HEK293 (cell line): ENCODE data around the gene ACAN.
A peak's percentile ranks its signal among the peaks of the same experiment; 100 is the strongest.

Experiments
- CTCF ChIA-PET: fragments of 350-600 bp; formaldehyde crosslinking; extraction: SDS; loops from one replicate; lab custom pipeline; 2021; ENCODE audit warnings: antibody characterized with exemption; lab: Yijun Ruan, JAX
- POLR2A ChIA-PET: fragments of 300-600 bp; formaldehyde crosslinking; extraction: SDS; loops from one replicate; lab custom pipeline; 2020; ENCODE audit warnings: antibody characterized with exemption, inconsistent platforms; lab: Yijun Ruan, JAX
- H3K27ac ChIP-seq: fragments of 200-500 bp; sonication (Bioruptor generic); 2 replicates; pipeline ENCODE4 v1.5.1; 2014; ENCODE audit warnings: low read depth, low read length, control low read depth, inconsistent platforms; ENCODE audit errors: extremely low read depth
- H3K36me3 ChIP-seq, 2 experiments: fragments of 200-500 bp in 1 of 2; sonication (Bioruptor generic) in 1 of 2; 1 replicate in 1 of 2; 2 replicates in 1 of 2; pipeline ENCODE4 v1.5.1; 2014 to 2017; ENCODE audit warnings: inconsistent platforms in 2 of 2, low read length in 2 of 2; ENCODE audit not compliant: control insufficient read depth in 2 of 2, insufficient read depth in 1 of 2
- H3K4me1 ChIP-seq: fragments of 200-500 bp; sonication (Bioruptor generic); 2 replicates; pipeline ENCODE4 v1.5.1; 2014; ENCODE audit warnings: mild to moderate bottlenecking, low read length, inconsistent platforms; ENCODE audit not compliant: control insufficient read depth, insufficient read depth
- H3K4me3 ChIP-seq: 2 replicates; pipeline ENCODE4 v1.5.1; 2011; ENCODE audit warnings: low read depth, mild to moderate bottlenecking, control low read depth, low read length, moderate library complexity
- H3K9me3 ChIP-seq: fragments of 200-500 bp; sonication (Bioruptor generic); 2 replicates; pipeline ENCODE4 v1.5.1; 2014; ENCODE audit warnings: low read depth, low read length, inconsistent platforms; ENCODE audit not compliant: control insufficient read depth, insufficient read depth
- KLF1 ChIP-seq: fragments of 450-650 bp; formaldehyde crosslinking; IDR thresholded peaks from 2 replicates; pipeline ENCODE4 v1.5.1; 2016; ENCODE audit warnings: missing biosample characterization, missing genetic modification characterization
- MYNN ChIP-seq: fragments of 450-650 bp; formaldehyde crosslinking; IDR thresholded peaks from 2 replicates; pipeline ENCODE4 v1.5.1; 2016; ENCODE audit warnings: missing biosample characterization, missing genetic modification characterization, borderline replicate concordance
- ZFP41 ChIP-seq: fragments of 450-650 bp; formaldehyde crosslinking; IDR thresholded peaks from 2 replicates; pipeline ENCODE4 v1.5.1; 2016; ENCODE audit warnings: missing biosample characterization, missing genetic modification characterization, borderline replicate concordance
- ZIC2 ChIP-seq: fragments of 450-650 bp; formaldehyde crosslinking; IDR thresholded peaks from 2 replicates; pipeline ENCODE4 v1.5.1; 2016; ENCODE audit warnings: missing biosample characterization, missing genetic modification characterization
- ZNF221 ChIP-seq: fragments of 450-650 bp; formaldehyde crosslinking; IDR thresholded peaks from 2 replicates; pipeline ENCODE4 v1.5.1; 2017; ENCODE audit warnings: missing biosample characterization, missing genetic modification characterization, borderline replicate concordance
- ZNF530 ChIP-seq: fragments of 450-650 bp; formaldehyde crosslinking; IDR thresholded peaks from 2 replicates; pipeline ENCODE4 v1.5.1; 2016; ENCODE audit warnings: low read depth, missing biosample characterization, missing genetic modification characterization
- ZNF664 ChIP-seq: fragments of 450-650 bp; formaldehyde crosslinking; IDR thresholded peaks from 2 replicates; pipeline ENCODE4 v1.5.1; 2016; ENCODE audit warnings: missing biosample characterization, missing genetic modification characterization
- ZNF830 ChIP-seq: fragments of 450-650 bp; IDR thresholded peaks from 2 replicates; pipeline ENCODE4 v1.5.0; 2018; ENCODE audit warnings: missing biosample characterization, missing genetic modification characterization, low read depth, mild to moderate bottlenecking, moderate library complexity
- TF ChIP-seq, protein P1 (sequence below): fragments of 450-650 bp; IDR thresholded peaks from 2 replicates; pipeline ENCODE4 v1.5.1; 2018; ENCODE audit warnings: missing biosample characterization, missing genetic modification characterization
- TF ChIP-seq, protein P2 (sequence below): fragments of 450-650 bp; formaldehyde crosslinking; IDR thresholded peaks from 2 replicates; pipeline ENCODE4 v1.5.1; 2016; ENCODE audit warnings: missing biosample characterization, missing genetic modification characterization
- TF ChIP-seq, protein P3 (sequence below): fragments of 450-650 bp; formaldehyde crosslinking; IDR thresholded peaks from 2 replicates; pipeline ENCODE4 v1.5.1; 2016; ENCODE audit warnings: missing biosample characterization, missing genetic modification characterization
- TF ChIP-seq, protein P4 (sequence below): fragments of 450-650 bp; formaldehyde crosslinking; IDR thresholded peaks from 2 replicates; pipeline ENCODE4 v1.5.1; 2016; ENCODE audit warnings: missing biosample characterization, missing genetic modification characterization
- TF ChIP-seq, protein P5 (sequence below): fragments of 450-650 bp; formaldehyde crosslinking; IDR thresholded peaks from 2 replicates; pipeline ENCODE4 v1.5.1; 2016; ENCODE audit warnings: missing biosample characterization, missing genetic modification characterization
- TF ChIP-seq, protein P6 (sequence below): fragments of 450-650 bp; formaldehyde crosslinking; IDR thresholded peaks from 2 replicates; pipeline ENCODE4 v1.5.1; 2016; ENCODE audit warnings: missing biosample characterization, missing genetic modification characterization
- TF ChIP-seq, protein P7 (sequence below): fragments of 450-650 bp; formaldehyde crosslinking; IDR thresholded peaks from 2 replicates; pipeline ENCODE4 v1.5.1; 2016; ENCODE audit warnings: missing biosample characterization, missing genetic modification characterization

Gene ACAN

DNA sequence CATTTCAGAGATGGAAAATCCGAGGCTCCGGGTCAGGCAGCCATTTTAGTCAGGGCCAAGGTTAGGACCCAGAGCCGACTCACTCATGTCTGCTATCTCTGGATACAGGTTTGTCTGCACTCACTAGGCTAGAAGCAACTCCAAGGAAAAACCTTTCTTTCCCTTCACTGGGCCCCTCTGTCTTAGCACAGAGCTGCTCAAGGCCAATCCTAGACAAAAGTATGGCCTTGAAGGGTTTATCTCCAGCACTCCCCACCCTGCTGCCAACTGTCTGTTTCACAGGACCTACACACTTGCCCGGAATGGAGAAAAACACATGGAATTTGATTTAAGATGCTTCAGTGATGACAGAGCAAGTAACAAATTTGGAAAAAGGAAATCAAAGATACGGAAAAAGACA, 25.6 kb downstream of the ACAN start:
- POLR2A ChIA-PET: no interaction called here
- Histone ChIP-seq H3K27ac (no peak overlapping the region), H3K9me3 (no peaks in the 10 kb centered on the region), H3K36me3 (no peaks in the 10 kb centered on the region), H3K4me3 (no peak overlapping the region), H3K4me1 (no peaks in the 10 kb centered on the region)
- TF ChIP-seq, protein P1, sequence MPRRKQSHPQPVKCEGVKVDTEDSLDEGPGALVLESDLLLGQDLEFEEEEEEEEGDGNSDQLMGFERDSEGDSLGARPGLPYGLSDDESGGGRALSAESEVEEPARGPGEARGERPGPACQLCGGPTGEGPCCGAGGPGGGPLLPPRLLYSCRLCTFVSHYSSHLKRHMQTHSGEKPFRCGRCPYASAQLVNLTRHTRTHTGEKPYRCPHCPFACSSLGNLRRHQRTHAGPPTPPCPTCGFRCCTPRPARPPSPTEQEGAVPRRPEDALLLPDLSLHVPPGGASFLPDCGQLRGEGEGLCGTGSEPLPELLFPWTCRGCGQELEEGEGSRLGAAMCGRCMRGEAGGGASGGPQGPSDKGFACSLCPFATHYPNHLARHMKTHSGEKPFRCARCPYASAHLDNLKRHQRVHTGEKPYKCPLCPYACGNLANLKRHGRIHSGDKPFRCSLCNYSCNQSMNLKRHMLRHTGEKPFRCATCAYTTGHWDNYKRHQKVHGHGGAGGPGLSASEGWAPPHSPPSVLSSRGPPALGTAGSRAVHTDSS (tag by site-specific recombination): no peak
- no peak for TF ChIP-seq ZNF830 (tag by site-specific recombination)
- TF ChIP-seq, protein P2, sequence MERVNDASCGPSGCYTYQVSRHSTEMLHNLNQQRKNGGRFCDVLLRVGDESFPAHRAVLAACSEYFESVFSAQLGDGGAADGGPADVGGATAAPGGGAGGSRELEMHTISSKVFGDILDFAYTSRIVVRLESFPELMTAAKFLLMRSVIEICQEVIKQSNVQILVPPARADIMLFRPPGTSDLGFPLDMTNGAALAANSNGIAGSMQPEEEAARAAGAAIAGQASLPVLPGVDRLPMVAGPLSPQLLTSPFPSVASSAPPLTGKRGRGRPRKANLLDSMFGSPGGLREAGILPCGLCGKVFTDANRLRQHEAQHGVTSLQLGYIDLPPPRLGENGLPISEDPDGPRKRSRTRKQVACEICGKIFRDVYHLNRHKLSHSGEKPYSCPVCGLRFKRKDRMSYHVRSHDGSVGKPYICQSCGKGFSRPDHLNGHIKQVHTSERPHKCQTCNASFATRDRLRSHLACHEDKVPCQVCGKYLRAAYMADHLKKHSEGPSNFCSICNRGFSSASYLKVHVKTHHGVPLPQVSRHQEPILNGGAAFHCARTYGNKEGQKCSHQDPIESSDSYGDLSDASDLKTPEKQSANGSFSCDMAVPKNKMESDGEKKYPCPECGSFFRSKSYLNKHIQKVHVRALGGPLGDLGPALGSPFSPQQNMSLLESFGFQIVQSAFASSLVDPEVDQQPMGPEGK (tag by site-specific recombination): no peak
- TF ChIP-seq, protein P3, sequence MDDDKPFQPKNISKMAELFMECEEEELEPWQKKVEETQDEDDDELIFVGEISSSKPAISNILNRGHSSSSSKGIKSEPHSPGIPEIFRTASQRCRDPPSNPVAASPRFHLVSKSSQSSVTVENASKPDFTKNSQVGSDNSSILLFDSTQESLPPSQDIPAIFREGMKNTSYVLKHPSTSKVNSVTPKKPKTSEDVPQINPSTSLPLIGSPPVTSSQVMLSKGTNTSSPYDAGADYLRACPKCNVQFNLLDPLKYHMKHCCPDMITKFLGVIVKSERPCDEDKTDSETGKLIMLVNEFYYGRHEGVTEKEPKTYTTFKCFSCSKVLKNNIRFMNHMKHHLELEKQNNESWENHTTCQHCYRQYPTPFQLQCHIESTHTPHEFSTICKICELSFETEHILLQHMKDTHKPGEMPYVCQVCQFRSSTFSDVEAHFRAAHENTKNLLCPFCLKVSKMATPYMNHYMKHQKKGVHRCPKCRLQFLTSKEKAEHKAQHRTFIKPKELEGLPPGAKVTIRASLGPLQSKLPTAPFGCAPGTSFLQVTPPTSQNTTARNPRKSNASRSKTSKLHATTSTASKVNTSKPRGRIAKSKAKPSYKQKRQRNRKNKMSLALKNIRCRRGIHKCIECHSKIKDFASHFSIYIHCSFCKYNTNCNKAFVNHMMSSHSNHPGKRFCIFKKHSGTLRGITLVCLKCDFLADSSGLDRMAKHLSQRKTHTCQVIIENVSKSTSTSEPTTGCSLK (tag by site-specific recombination): no peak
- TF ChIP-seq ZIC2 (tag by site-specific recombination): no peak
- CTCF ChIA-PET: interaction anchor here (0.6 to 0.7 kb wide), 2 partner anchors 263 to 1001 kb away, joined by 3 to 5 read pairs; no protein-coding TSS in a partner anchor

- H3K4me1 ChIP-seq: no peaks in the 10 kb centered on the region
- peak; percentile 70 for TF ChIP-seq ZNF664
- TF ChIP-seq, protein P4, sequence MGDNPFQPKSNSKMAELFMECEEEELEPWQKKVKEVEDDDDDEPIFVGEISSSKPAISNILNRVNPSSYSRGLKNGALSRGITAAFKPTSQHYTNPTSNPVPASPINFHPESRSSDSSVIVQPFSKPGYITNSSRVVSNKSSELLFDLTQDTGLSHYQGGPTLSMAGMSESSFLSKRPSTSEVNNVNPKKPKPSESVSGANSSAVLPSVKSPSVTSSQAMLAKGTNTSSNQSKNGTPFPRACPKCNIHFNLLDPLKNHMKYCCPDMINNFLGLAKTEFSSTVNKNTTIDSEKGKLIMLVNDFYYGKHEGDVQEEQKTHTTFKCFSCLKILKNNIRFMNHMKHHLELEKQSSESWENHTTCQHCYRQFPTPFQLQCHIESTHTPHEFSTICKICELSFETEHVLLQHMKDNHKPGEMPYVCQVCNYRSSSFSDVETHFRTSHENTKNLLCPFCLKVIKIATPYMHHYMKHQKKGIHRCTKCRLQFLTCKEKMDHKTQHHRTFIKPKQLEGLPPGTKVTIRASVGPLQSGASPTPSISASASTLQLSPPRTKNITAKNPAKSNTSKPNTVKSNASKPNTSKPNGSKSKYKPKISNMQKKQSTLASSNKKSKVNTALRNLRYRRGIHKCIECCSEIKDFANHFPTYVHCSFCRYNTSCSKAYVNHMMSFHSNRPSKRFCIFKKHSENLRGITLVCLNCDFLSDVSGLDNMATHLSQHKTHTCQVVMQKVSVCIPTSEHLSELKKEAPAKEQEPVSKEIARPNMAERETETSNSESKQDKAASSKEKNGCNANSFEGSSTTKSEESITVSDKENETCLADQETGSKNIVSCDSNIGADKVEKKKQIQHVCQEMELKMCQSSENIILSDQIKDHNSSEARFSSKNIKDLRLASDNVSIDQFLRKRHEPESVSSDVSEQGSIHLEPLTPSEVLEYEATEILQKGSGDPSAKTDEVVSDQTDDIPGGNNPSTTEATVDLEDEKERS (tag by site-specific recombination): no peak
- TF ChIP-seq, protein P5, sequence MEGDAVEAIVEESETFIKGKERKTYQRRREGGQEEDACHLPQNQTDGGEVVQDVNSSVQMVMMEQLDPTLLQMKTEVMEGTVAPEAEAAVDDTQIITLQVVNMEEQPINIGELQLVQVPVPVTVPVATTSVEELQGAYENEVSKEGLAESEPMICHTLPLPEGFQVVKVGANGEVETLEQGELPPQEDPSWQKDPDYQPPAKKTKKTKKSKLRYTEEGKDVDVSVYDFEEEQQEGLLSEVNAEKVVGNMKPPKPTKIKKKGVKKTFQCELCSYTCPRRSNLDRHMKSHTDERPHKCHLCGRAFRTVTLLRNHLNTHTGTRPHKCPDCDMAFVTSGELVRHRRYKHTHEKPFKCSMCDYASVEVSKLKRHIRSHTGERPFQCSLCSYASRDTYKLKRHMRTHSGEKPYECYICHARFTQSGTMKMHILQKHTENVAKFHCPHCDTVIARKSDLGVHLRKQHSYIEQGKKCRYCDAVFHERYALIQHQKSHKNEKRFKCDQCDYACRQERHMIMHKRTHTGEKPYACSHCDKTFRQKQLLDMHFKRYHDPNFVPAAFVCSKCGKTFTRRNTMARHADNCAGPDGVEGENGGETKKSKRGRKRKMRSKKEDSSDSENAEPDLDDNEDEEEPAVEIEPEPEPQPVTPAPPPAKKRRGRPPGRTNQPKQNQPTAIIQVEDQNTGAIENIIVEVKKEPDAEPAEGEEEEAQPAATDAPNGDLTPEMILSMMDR (tag by site-specific recombination): no peak
- TF ChIP-seq ZNF221 (tag by site-specific recombination): no peak
- TF ChIP-seq, protein P6, sequence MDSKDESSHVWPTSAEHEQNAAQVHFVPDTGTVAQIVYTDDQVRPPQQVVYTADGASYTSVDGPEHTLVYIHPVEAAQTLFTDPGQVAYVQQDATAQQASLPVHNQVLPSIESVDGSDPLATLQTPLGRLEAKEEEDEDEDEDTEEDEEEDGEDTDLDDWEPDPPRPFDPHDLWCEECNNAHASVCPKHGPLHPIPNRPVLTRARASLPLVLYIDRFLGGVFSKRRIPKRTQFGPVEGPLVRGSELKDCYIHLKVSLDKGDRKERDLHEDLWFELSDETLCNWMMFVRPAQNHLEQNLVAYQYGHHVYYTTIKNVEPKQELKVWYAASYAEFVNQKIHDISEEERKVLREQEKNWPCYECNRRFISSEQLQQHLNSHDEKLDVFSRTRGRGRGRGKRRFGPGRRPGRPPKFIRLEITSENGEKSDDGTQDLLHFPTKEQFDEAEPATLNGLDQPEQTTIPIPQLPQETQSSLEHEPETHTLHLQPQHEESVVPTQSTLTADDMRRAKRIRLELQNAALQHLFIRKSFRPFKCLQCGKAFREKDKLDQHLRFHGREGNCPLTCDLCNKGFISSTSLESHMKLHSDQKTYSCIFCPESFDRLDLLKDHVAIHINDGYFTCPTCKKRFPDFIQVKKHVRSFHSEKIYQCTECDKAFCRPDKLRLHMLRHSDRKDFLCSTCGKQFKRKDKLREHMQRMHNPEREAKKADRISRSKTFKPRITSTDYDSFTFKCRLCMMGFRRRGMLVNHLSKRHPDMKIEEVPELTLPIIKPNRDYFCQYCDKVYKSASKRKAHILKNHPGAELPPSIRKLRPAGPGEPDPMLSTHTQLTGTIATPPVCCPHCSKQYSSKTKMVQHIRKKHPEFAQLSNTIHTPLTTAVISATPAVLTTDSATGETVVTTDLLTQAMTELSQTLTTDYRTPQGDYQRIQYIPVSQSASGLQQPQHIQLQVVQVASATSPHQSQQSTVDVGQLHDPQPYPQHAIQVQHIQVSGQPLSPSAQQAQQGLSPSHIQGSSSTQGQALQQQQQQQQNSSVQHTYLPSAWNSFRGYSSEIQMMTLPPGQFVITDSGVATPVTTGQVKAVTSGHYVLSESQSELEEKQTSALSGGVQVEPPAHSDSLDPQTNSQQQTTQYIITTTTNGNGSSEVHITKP: 0 out of 2 replicates have a peak, but pooled peaks have one; percentile 21
- TF ChIP-seq, protein P7, sequence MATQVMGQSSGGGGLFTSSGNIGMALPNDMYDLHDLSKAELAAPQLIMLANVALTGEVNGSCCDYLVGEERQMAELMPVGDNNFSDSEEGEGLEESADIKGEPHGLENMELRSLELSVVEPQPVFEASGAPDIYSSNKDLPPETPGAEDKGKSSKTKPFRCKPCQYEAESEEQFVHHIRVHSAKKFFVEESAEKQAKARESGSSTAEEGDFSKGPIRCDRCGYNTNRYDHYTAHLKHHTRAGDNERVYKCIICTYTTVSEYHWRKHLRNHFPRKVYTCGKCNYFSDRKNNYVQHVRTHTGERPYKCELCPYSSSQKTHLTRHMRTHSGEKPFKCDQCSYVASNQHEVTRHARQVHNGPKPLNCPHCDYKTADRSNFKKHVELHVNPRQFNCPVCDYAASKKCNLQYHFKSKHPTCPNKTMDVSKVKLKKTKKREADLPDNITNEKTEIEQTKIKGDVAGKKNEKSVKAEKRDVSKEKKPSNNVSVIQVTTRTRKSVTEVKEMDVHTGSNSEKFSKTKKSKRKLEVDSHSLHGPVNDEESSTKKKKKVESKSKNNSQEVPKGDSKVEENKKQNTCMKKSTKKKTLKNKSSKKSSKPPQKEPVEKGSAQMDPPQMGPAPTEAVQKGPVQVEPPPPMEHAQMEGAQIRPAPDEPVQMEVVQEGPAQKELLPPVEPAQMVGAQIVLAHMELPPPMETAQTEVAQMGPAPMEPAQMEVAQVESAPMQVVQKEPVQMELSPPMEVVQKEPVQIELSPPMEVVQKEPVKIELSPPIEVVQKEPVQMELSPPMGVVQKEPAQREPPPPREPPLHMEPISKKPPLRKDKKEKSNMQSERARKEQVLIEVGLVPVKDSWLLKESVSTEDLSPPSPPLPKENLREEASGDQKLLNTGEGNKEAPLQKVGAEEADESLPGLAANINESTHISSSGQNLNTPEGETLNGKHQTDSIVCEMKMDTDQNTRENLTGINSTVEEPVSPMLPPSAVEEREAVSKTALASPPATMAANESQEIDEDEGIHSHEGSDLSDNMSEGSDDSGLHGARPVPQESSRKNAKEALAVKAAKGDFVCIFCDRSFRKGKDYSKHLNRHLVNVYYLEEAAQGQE: no peak
- TF ChIP-seq ZNF530: no peak
- no peak for TF ChIP-seq KLF1
- no peak for TF ChIP-seq MYNN (tag by site-specific recombination)
- TF ChIP-seq ZFP41 (tag by site-specific recombination): no peak
Observed at GRCh38 chr15:88830016-88830415, 26.8 kb downstream of the ACAN start.

More at GRCh38 chr15:88830016-88830415, 26.8 kb downstream of the ACAN start:
- no peak overlapping the region for H3K4me3 ChIP-seq
- CTCF ChIA-PET: interaction anchor here (0.5 kb wide), 1 partner anchor 228 kb away, joined by 5 read pairs; no protein-coding TSS in a partner anchor
- H3K27ac ChIP-seq: no peak overlapping the region
- no peaks in the 10 kb centered on the region for H3K36me3 ChIP-seq
- POLR2A ChIA-PET: no interaction called here
- H3K9me3 ChIP-seq: no peaks in the 10 kb centered on the region
